ENCODE measurements around the gene CEMP1. TPM values are rescaled to one million over a fixed set of nuclear protein-coding genes. Genes with fewer than 3 reads are reported as not detected.
"Not testable (repeated sequence)": the region's sequence is repeated elsewhere in the genome, so short reads cannot be mapped to it uniquely, and the experiment has no call there.

CEMP1 gene
- total RNA-seq, 4 donors from 2014 or later = 0.40 TPM; not detected in 3

DNA sequence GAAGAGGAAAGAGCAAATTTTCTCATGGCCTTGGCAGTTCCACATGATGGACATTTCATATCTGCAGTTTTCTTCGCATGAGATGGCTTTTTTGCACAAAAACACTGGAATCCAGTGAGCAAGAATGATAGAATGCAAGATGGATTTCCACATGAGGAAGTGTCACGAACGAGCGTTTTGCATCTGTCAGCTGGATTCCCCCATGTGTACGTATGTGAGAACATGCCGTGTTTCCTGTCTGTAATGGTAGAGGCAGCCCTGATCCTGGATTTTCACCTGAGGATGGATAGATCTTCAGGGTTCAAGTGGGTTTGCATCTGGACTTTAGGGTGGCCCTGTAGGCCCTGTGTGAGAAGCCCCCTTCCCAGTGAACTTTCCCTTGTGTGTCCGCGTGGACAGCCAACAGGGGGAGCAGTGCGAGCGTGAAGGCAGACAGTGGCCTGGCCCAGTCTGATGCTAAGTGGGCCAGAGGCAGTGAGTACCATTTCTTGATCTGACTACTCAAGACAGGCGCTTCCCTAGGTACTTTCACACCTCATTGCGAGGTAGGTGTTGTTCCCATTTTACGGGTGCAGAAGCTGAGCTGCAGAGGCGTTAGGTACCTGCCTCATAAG is 8.7 kb upstream of the CEMP1 start:
- not testable (repeated sequence) for ATAC-seq, H3K27me3 ChIP-seq, H3K9me3 ChIP-seq, H3K36me3 ChIP-seq, H3K4me3 ChIP-seq
- TF ChIP-seq, protein P1, sequence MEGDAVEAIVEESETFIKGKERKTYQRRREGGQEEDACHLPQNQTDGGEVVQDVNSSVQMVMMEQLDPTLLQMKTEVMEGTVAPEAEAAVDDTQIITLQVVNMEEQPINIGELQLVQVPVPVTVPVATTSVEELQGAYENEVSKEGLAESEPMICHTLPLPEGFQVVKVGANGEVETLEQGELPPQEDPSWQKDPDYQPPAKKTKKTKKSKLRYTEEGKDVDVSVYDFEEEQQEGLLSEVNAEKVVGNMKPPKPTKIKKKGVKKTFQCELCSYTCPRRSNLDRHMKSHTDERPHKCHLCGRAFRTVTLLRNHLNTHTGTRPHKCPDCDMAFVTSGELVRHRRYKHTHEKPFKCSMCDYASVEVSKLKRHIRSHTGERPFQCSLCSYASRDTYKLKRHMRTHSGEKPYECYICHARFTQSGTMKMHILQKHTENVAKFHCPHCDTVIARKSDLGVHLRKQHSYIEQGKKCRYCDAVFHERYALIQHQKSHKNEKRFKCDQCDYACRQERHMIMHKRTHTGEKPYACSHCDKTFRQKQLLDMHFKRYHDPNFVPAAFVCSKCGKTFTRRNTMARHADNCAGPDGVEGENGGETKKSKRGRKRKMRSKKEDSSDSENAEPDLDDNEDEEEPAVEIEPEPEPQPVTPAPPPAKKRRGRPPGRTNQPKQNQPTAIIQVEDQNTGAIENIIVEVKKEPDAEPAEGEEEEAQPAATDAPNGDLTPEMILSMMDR (IDR thresholded peaks at IDR 0.05) = peak in 2 of 4 experiments; percentile 14 to 54
- peak overlapping the region in 2 of 4 donors; percentile 17 to 84 for H3K27ac ChIP-seq
- peaks cover 0 to 52% (median 20%) of the 10 kb centered on the region in 3 donors for H3K4me1 ChIP-seq
- WGBS, 2 donors (ENCODE audit: low coverage in 1 of 2) = 0 to 56% methylated on average over 3 to 6 of the region's 14 CpGs

DNA sequence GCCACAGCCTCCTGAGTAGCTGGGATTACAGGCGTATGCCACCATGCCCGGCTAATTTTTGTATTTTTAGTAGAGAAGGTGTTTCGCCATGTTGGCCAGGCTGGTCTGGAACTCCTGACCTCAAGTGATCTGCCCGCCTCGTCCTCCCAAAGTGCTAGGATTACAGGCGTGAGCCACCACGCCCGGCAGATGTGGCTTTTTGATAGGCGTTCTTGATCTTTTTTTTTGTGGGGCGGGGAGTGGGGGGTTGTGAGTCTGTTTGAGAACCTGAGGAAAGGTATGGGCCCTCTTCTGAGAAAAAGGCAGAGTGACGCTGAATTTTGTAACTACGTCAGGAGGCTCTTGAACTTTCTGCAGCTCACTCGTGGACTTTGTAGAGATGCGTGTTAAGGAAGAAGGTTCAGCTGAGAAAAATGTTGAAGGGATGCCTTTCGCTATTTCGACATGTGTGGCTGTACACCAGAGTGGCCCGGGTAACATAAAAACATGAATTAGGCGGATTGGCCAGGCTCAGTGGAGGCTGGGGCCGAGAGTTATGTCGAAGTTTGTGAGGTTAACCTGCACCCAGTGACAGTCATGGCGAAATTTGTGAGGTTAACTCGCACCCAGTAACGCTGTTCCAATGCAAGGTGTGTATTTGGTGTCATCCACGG is 8.1 kb upstream of the CEMP1 start:
- Histone ChIP-seq H3K4me1 (peaks cover 0 to 52% (median 20%) of the 10 kb centered on the region in 3 donors), H3K4me3 (peak overlapping the region in 1 of 2 donors; percentile 74), H3K27ac (peak overlapping the region in 1 of 4 donors; percentile 84)
- H3K36me3 ChIP-seq, H3K27me3 ChIP-seq, H3K9me3 ChIP-seq, ATAC-seq: not testable (repeated sequence)
- WGBS, 2 donors (ENCODE audit: low coverage in 1 of 2) = 77 to 84% methylated on average over 11 to 20 of the region's 24 CpGs

DNA sequence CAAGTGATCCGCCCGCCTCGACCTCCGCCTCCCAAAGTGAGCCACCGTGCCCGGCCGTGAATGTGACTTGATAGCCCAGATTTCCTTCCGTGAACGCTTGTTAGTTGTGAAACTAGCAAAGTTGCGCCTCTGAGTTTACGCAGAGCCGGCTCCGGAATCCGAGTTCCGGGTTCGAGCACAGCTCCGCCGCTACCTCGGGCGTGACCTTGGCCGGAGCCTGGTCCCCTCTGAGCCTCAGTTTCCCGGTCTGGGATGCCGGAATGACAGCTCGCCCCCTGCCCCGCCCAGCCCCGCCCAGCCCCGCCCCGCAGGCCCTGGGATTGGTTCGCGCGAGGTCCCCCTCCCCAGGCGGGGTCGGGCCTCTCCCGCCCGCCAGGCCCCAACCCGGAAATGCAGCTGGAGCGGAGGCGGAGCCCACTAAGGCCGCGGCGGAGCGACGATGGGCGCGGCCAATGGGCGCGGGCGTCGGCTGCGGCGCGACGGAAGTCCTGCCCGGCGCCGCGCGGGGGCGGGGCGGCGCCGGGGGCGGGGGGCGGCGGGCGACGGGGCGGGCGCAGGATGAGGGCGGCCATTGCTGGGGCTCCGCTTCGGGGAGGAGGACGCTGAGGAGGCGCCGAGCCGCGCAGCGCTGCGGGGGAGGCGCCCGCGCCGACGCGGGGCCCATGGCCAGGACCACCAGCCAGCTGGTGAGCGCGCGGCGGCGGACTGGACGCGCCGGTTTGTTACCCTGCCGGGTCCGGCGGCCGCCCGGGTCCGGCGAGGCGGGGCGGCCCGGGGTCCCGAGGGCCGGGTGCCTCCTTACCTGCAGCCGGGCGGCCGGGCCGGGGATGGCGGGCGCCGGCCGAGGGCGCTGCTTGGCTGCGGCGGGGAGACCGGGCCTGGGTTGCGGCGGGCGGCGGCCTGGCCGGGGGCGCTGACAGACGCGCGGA is 6.5 kb upstream of the CEMP1 start, which contains the start of gene PDPK1:
Gene PDPK1, plus strand, starts transcription at position 571 of the 929 bp plus-strand sequence. Its CDS starts 92 bp downstream, at position 663.
- 0 to 2% methylated on average over 7 to 9 of the region's 126 CpGs for WGBS, 2 donors (ENCODE audit: low coverage in 1 of 2)
- peak; percentile 93 for ATAC-seq
- no peaks in the 10 kb centered on the region for H3K27me3 ChIP-seq
- peak within 1 kb of the TSS; percentile 53 to 74 for H3K4me3 ChIP-seq
- H3K9me3 ChIP-seq = no peaks in the 10 kb centered on the region
- peak; percentile 48 to 50 for TF ChIP-seq POLR2A (IDR thresholded peaks at IDR 0.05)
- peak; percentile 26 for TF ChIP-seq POLR2AphosphoS5 (IDR thresholded peaks at IDR 0.05)
- no peak for TF ChIP-seq EP300 (IDR thresholded peaks at IDR 0.05)
- H3K36me3 ChIP-seq = peaks cover 0 to 4% of the 10 kb centered on the region in 2 donors
- peaks cover 0 to 56% (median 20%) of the 10 kb centered on the region in 3 donors for H3K4me1 ChIP-seq
- H3K27ac ChIP-seq = peak within 1 kb of the TSS; percentile 65 to 96 (median 86)

DNA sequence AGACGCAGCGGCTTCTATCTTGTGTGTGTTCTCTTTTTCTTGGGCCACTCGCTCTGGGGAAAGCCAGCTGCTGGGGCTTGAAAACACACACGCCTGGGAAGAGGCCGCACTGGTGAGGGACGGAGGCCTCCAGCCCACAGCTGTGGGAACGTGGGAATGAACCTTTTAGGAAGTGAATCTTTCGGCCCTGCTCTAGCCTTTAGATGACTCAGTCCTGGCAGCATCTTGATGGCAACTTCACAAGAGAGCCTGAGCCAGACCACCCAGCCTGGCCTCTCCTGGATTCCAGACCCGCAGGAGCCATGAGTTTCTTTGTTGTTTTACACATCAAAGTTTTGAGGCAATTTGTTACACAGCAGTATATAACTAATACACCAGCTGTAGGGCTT is 4.4 kb upstream of the CEMP1 start:
- Histone ChIP-seq H3K4me1 (peaks cover 0 to 58% (median 20%) of the 10 kb centered on the region in 3 donors), H3K9me3 (no peaks in the 10 kb centered on the region)
- peak; percentile 2 for TF ChIP-seq POLR2AphosphoS5 (IDR thresholded peaks at IDR 0.05)
- TF ChIP-seq EP300 (IDR thresholded peaks at IDR 0.05) = no peak

DNA sequence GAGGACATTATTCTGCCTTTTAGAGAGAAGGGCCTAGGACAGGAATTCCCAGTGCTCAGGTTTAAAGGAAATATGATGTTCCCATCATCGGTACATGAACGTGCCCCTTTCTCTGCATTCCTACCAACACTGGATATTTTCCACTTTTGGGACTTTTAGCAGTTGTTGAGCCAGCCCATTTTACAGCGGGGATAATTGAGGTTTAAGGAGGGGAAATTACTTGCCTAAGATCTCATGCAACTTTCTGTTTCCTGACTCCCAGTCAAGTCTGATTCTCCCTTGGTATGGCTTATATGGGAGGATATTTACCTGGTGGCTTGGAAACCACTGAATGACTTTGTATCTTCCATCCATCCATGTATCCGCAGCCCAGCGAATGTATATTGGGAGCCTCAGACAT is 3.1 kb upstream of the CEMP1 start:
- WGBS, 2 donors (ENCODE audit: low coverage in 1 of 2) = 87 to 90% methylated on average over 4 to 5 of the region's 5 CpGs
- Histone ChIP-seq H3K36me3 (peaks cover 0 to 10% of the 10 kb centered on the region in 2 donors), H3K4me1 (peaks cover 0 to 47% (median 14%) of the 10 kb centered on the region in 3 donors), H3K27ac (peak overlapping the region in 1 of 4 donors; percentile 62)
- not testable (repeated sequence) for H3K27me3 ChIP-seq, H3K4me3 ChIP-seq, ATAC-seq, H3K9me3 ChIP-seq

More for the DNA sequence above, 4.4 kb upstream of the CEMP1 start:
- Histone ChIP-seq H3K4me3 (no peak overlapping the region), H3K27me3 (no peaks in the 10 kb centered on the region), H3K36me3 (peaks cover 0 to 4% of the 10 kb centered on the region in 2 donors), H3K27ac (peak overlapping the region in 3 of 4 donors; percentile 61 to 88 (median 62))
- 30 to 67% methylated on average over 1 to 2 of the region's 9 CpGs for WGBS, 2 donors (ENCODE audit: low coverage in 1 of 2)
- ATAC-seq = no peak

DNA sequence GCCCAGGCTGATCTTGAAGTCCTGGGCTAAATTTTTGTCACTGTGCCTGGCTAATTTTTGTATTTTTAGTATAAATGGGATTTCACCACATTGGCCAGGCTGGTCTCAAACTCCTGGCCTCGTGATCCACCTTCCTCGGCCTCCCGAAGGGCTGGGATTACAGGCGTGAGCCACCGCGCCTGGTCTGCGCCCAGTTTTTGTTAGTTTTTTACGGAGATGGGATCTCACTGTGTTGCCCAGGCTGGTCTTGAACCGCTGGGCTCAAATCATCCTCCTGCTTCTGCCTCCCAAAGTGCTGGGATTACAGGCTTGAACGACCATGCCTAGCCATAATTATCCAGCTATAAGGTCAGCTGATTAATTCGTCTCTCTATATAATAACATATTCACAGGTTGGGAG is 2.7 kb upstream of the CEMP1 start:
- no peak for TF ChIP-seq POLR2AphosphoS5 (IDR thresholded peaks at IDR 0.05)
- TF ChIP-seq, protein P1 (IDR thresholded peaks at IDR 0.05) = no peak
- TF ChIP-seq POLR2A (IDR thresholded peaks at IDR 0.05) = no peak
- no peak for TF ChIP-seq EP300 (IDR thresholded peaks at IDR 0.05)
- Histone ChIP-seq H3K4me3 (no peak overlapping the region), H3K27me3 (no peaks in the 10 kb centered on the region), H3K4me1 (peaks cover 0 to 43% (median 9%) of the 10 kb centered on the region in 3 donors), H3K36me3 (peaks cover 0 to 15% of the 10 kb centered on the region in 2 donors), H3K9me3 (no peaks in the 10 kb centered on the region), H3K27ac (peak overlapping the region in 3 of 4 donors; percentile 28 to 99 (median 97))
- no peak for ATAC-seq
- WGBS, 2 donors (ENCODE audit: low coverage in 1 of 2) = 89 to 100% methylated on average over 1 to 11 of the region's 11 CpGs

DNA sequence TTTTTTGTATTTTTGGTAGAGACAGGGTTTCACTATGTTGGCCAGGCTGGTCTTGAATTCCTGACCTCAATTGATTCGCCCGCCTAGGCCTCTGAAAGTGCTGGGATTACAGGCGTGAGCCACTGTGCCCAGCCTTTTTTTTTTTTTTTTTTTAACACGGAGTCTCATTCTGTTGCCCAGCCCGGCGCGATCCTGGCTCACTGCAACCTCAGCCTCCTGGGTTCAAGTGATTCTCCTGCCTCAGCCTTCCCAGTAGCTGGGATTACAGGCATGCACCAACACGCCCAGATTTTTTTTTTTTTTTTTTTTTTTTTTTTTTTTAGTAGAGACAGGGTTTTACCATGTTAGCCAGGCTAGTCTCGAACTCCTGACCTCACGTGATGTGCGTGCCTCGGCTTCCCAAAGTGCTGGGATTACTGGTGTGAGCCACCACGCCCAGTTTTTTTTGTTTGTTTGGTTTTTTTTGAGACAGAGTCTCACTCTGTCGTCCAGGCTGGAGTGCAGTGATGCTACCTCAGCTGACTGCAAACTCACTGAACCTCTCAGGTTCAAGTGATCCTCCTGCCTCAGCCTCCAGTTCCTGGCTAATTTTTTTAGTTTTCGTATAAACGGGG is 2.0 kb upstream of the CEMP1 start:
- ATAC-seq, H3K9me3 ChIP-seq, H3K27me3 ChIP-seq: not testable (repeated sequence)
- Histone ChIP-seq H3K4me1 (peaks cover 0 to 38% (median 6%) of the 10 kb centered on the region in 3 donors), H3K4me3 (peak overlapping the region; percentile 68 to 77), H3K27ac (peak overlapping the region; percentile 93 to 99 (median 96)), H3K36me3 (peaks cover 0 to 21% of the 10 kb centered on the region in 2 donors)
- WGBS, 2 donors (ENCODE audit: low coverage in 1 of 2) = 21 to 47% methylated on average over 7 to 11 of the region's 16 CpGs

Measured in gastroesophageal sphincter (tissue), 4 donors.